GM06990 (cell line): ENCODE results near the gene TBC1D24.
A peak's percentile ranks its signal among the peaks of the same experiment; 100 is the strongest.

Experiments
- DNase-seq: peaks from one replicate; pipeline ENCODE4 v3.0.0-alpha.2; 2011; ENCODE audit not compliant: insufficient read length; ENCODE audit errors: extremely low read depth
- H3K27me3 ChIP-seq: replicated peaks from 2 replicates; pipeline ENCODE4 v1.6.0; 2011; ENCODE audit warnings: low read length; ENCODE audit not compliant: control insufficient read depth, insufficient read depth
- H3K36me3 ChIP-seq: 2 replicates; pipeline ENCODE4 v1.5.1; 2011; ENCODE audit warnings: low read length; ENCODE audit not compliant: control insufficient read depth, insufficient read depth
- H3K4me3 ChIP-seq: replicated peaks from 2 replicates; pipeline ENCODE4 v1.5.1; 2011; ENCODE audit warnings: low read depth, mild to moderate bottlenecking, control low read depth, low read length
- TF ChIP-seq, protein P1 (sequence below): IDR thresholded peaks from 2 replicates; pipeline ENCODE4 v1.5.1; 2011; ENCODE audit warnings: low read length, control low read depth, mild to moderate bottlenecking, inconsistent platforms; ENCODE audit not compliant: insufficient read depth, poor library complexity, severe bottlenecking

The TBC1D24 gene

GRCh38 chr16:2471653-2472487, 3.1 kb upstream of the TBC1D24 start:
- TF ChIP-seq, protein P1, sequence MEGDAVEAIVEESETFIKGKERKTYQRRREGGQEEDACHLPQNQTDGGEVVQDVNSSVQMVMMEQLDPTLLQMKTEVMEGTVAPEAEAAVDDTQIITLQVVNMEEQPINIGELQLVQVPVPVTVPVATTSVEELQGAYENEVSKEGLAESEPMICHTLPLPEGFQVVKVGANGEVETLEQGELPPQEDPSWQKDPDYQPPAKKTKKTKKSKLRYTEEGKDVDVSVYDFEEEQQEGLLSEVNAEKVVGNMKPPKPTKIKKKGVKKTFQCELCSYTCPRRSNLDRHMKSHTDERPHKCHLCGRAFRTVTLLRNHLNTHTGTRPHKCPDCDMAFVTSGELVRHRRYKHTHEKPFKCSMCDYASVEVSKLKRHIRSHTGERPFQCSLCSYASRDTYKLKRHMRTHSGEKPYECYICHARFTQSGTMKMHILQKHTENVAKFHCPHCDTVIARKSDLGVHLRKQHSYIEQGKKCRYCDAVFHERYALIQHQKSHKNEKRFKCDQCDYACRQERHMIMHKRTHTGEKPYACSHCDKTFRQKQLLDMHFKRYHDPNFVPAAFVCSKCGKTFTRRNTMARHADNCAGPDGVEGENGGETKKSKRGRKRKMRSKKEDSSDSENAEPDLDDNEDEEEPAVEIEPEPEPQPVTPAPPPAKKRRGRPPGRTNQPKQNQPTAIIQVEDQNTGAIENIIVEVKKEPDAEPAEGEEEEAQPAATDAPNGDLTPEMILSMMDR: no peak
- Histone ChIP-seq H3K4me3 (no peak overlapping the region), H3K27me3 (no peaks in the 10 kb centered on the region; the same call in 1 of the 2 replicates), H3K36me3 (no peaks in the 10 kb centered on the region)
- no peak for DNase-seq

GRCh38 chr16:2472488-2472864, 2.5 kb upstream of the TBC1D24 start:
- Histone ChIP-seq H3K27me3 (no peaks in the 10 kb centered on the region; the same call in 1 of the 2 replicates), H3K4me3 (no peak overlapping the region), H3K36me3 (no peaks in the 10 kb centered on the region)
- TF ChIP-seq, protein P1: no peak
- DNase-seq: no peak

DNA sequence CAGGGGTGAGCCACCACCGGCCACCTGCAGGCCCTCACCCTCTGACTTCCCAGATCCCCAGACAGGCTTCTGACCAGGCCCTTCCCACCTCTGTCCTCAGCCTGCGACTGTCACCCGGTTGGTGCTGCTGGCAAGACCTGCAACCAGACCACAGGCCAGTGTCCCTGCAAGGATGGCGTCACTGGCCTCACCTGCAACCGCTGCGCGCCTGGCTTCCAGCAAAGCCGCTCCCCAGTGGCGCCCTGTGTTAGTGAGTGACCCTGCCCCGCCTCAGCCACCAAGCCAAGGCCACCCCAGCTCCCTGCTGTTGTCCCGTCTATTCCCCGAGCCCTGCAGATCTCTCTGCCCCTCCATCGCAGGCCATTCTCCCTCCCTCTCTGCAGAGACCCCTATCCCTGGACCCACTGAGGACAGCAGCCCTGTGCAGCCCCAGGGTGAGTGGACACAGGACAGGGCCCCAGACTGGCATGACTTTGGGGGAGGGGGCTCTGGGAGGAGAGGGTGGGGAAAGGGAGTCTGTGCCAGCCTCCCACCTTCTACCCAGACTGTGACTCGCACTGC, 2.0 kb upstream of the TBC1D24 start:
- no peak for DNase-seq
- Histone ChIP-seq H3K36me3 (no peaks in the 10 kb centered on the region), H3K27me3 (no peaks in the 10 kb centered on the region; the same call in 1 of the 2 replicates), H3K4me3 (no peak overlapping the region)
- TF ChIP-seq, protein P1: no peak

DNA sequence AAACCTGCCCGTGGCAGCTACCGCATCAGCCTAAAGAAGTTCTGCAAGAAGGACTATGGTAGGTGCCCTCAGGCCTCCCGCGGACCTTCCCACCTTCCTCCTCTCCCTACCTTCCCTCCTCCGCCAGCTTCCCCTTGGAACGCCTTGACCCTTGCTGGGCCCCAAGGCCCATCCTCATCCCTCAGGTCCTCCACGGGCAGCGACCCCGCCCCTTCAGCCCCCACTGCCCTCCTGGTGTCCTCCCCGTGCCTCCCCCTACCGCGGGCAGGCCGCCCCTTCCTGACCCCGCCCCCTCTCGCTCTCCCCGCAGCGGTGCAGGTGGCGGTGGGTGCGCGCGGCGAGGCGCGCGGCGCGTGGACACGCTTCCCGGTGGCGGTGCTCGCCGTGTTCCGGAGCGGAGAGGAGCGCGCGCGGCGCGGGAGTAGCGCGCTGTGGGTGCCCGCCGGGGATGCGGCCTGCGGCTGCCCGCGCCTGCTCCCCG, 1.4 kb upstream of the TBC1D24 start:
- no peak for DNase-seq
- Histone ChIP-seq H3K4me3 (peak overlapping the region; percentile 38), H3K27me3 (no peaks in the 10 kb centered on the region; the same call in 1 of the 2 replicates), H3K36me3 (no peaks in the 10 kb centered on the region)
- TF ChIP-seq, protein P1: no peak

- TF ChIP-seq, protein P1: no peak
- Histone ChIP-seq H3K36me3 (no peaks in the 10 kb centered on the region), H3K27me3 (no peaks in the 10 kb centered on the region; the same call in 1 of the 2 replicates), H3K4me3 (peak overlapping the region; percentile 78)
- peak; percentile 77 for DNase-seq
Observed at GRCh38 chr16:2473999-2474876, 689 bp upstream of the TBC1D24 start.
